A549 treated with AZD9567 at 1 μM for 4 hours (cell line): ENCODE measurements around the gene CCDC198. TPM values are rescaled to one million over a fixed set of nuclear protein-coding genes. Genes with fewer than 3 reads are reported as not detected.

Source experiments
- total RNA-seq: library from RNA; stranded (reverse); fragments of 200-300 nt; extraction: Qiagen RNA extraction; gene quantifications from 5 replicates; pipeline ENCODE4 v1.2.3, GENCODE V29; 2022; ENCODE audit not compliant: insufficient read depth

Gene CCDC198
- 1.8 to 2.0 TPM (median 2.0 TPM) in 4 of 5 replicates, not detected in the other for total RNA-seq

GRCh38 chr14:57493467-57494181, at the start of gene CCDC198:
CCDC198 (minus strand) TSS chr14:57493857; CDS start chr14:57493715, 142 bp downstream.

Other genes starting within 250 kb of the CCDC198 start
- 28.5 to 46.1 TPM (median 41.9 TPM) in 5 replicates for gene EXOC5, start 225.0 kb downstream of the CCDC198 start, total RNA-seq
- gene AP5M1, start 224.9 kb downstream of the CCDC198 start, total RNA-seq: 16.3 to 19.4 TPM (median 18.8 TPM) in 5 replicates
- 11.9 to 27.8 TPM (median 13.9 TPM) in 5 replicates for gene NAA30, start 103.3 kb downstream of the CCDC198 start, total RNA-seq